Mucosa of stomach (tissue), 1 donor: ENCODE measurements around the gene SMC5.
"Not testable (repeated sequence)": the region's sequence is repeated elsewhere in the genome, so short reads cannot be mapped to it uniquely, and the experiment has no call there.

Source experiments
- H3K27me3 ChIP-seq: one replicate; pipeline ENCODE4 v1.7.0; 2013; ENCODE audit warnings: mild to moderate bottlenecking, low read length; ENCODE audit not compliant: control insufficient read depth, insufficient read depth
- H3K36me3 ChIP-seq: one replicate; pipeline ENCODE4 v1.7.0; 2013; ENCODE audit warnings: low read length; ENCODE audit not compliant: control insufficient read depth, insufficient read depth
- H3K4me1 ChIP-seq: one replicate; pipeline ENCODE4 v1.7.0; 2013; ENCODE audit warnings: mild to moderate bottlenecking, low read length; ENCODE audit not compliant: control insufficient read depth, insufficient read depth
- H3K4me3 ChIP-seq: one replicate; pipeline ENCODE4 v1.7.0; 2013; ENCODE audit warnings: low read length
- H3K9ac ChIP-seq: one replicate; pipeline ENCODE4 v1.7.0; 2013; ENCODE audit warnings: mild to moderate bottlenecking, low read length, moderate library complexity
- H3K9me3 ChIP-seq: one replicate; pipeline ENCODE4 v1.7.0; 2013; ENCODE audit warnings: mild to moderate bottlenecking, low read length, moderate library complexity; ENCODE audit not compliant: control insufficient read depth
- donor health status: Pancreatic carcinoma.

SMC5 gene

DNA sequence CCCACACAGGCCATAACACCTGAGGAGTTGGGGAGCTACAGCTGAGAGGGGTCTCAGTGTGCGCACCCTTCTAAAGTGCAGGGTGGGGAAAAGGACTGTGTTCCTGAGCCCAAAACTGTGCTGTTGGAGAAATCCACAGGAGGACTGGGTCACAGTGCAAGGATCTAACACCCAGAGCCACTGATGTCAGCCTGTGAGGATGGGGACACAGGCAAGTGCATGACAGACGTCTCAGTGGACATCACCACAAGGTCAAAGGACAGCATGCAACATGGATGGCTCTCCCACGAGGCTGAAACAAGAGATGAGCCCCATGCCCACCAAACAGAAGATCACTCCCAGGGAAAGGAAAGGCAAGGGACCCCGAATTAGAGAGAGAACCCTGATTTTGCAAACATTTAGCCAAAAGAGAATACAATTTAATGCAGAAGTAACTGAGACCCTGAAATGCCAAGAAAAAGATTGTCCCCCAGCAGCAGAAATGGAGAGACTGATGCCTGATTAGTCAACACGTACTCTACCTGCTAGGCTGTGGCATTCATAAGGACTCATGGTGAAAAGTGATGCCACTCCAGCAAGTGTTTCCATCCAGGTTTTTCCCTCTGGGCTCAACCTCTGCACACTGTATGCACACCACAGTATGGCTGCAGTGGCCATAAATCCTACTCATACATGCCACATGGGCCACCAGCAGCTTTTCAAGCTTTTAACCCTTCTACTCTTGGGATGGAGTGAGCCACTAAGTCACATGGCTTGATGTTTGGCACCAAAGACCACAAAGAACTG, 141.5 kb downstream of the SMC5 start:
- no peak overlapping the region for H3K9ac ChIP-seq
- H3K9me3 ChIP-seq: no peaks in the 10 kb centered on the region
- H3K36me3 ChIP-seq: no peaks in the 10 kb centered on the region
- H3K4me3 ChIP-seq: no peak overlapping the region
- H3K27me3 ChIP-seq: no peaks in the 10 kb centered on the region
- peaks cover 27% of the 10 kb centered on the region for H3K4me1 ChIP-seq

DNA sequence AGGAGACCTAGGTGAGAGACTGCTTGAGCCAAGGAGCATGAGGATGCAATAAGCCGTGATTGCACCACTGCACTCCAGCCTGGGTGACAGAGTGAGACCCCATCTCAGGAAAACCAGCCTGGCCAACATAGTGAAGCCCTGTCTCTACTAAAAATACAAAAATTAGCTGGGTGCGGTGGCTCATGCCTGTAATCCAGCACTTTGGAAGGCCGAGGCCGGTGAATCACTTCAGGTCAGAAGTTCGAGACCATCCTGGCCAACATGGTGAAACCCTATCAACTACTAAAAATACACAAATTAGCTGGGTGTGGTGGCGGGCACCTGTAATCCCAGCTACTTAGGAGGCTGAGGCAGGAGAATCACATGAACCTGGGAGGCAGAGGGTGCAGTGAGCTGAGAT, 142.5 kb downstream of the SMC5 start:
- not testable (repeated sequence) for H3K9ac ChIP-seq, H3K36me3 ChIP-seq, H3K9me3 ChIP-seq, H3K27me3 ChIP-seq, H3K4me3 ChIP-seq
- peaks cover 37% of the 10 kb centered on the region for H3K4me1 ChIP-seq

DNA sequence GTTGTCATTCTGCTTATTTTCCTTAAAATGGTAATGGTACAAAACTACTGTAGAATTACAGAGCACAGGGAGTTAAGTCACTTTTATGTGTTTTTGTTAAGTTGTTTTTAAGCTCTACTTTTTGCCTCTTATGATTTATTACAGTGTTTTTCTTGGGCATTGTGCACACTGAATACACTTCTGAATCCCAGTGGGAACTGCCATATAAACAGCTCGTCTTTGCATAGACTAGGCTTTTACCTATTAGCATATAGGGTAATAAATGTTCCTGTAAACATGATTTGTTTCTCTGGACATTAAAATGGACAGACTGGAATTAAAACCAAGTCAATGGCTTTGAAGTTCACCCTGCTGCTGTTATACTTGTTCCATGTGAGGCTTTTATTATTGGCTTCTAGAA, 143.4 kb downstream of the SMC5 start:
- Histone ChIP-seq H3K9ac (no peak overlapping the region), H3K36me3 (no peaks in the 10 kb centered on the region), H3K27me3 (no peaks in the 10 kb centered on the region), H3K9me3 (no peaks in the 10 kb centered on the region), H3K4me3 (no peak overlapping the region), H3K4me1 (peaks cover 44% of the 10 kb centered on the region)

DNA sequence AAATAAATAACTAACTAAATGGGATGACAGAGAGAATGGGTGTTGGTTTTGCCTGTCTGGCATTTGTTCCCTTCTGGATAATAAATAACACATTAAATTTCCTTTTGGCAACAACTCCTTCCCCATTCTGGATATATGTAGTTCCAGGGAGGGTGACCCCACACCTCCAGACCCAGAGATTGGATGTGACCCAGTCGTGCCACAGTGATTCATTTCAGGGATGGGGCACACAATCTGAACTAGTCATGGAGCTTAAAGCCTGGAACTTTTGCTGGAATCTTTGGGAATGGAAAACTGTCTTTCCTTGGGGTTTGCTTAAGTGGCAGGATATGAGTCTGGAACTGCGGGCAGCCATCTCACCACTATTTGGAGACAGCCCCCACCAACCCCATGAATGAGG, 144.4 kb downstream of the SMC5 start:
- Histone ChIP-seq H3K36me3 (no peaks in the 10 kb centered on the region), H3K4me1 (peaks cover 43% of the 10 kb centered on the region), H3K9me3 (no peaks in the 10 kb centered on the region), H3K9ac (no peak overlapping the region), H3K27me3 (no peaks in the 10 kb centered on the region), H3K4me3 (no peak overlapping the region)

DNA sequence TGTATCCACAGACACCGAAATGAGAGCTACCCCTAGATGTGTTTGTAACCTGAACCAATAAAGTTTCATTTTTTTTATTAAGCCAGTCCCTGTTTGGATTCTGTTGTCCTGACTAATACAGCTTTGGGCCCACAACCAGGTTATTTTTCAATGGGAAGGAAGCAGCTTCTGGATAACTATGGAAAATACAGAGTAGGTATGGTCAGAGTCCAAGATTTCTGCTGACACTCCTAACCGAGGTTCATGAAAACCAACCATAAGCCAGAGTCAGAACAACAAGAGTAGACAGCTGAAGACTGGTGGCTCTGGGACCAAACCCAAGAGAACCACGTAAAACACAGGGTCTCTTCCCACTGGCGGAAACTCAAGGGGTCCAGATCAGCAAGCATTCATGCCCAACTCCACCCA, 144.8 kb downstream of the SMC5 start:
- no peak overlapping the region for H3K9ac ChIP-seq
- H3K36me3 ChIP-seq: no peaks in the 10 kb centered on the region
- H3K4me1 ChIP-seq: peaks cover 42% of the 10 kb centered on the region
- no peaks in the 10 kb centered on the region for H3K9me3 ChIP-seq
- no peaks in the 10 kb centered on the region for H3K27me3 ChIP-seq
- no peak overlapping the region for H3K4me3 ChIP-seq

DNA sequence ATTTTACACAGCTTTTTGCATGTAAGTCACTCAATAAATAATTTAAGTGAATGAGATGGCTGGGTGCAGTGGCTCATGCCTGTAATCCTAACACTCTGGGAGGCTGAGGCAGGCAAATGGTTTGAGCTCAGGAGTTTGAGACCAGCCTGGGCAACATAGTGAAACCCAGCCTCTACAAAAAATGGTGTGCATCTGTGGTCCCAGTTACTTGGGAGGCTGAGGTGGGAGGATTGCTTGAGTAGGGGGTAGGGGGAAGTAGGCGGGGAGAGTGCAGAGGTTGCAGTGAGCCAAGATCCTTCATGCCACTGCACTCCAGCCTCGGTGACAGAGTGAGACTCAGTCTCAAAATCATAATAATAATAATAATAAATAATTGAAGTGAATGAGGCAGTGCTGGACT, 145.5 kb downstream of the SMC5 start:
- H3K36me3 ChIP-seq: no peaks in the 10 kb centered on the region
- no peaks in the 10 kb centered on the region for H3K9me3 ChIP-seq
- peaks cover 42% of the 10 kb centered on the region for H3K4me1 ChIP-seq
- no peak overlapping the region for H3K4me3 ChIP-seq
- no peaks in the 10 kb centered on the region for H3K27me3 ChIP-seq
- no peak overlapping the region for H3K9ac ChIP-seq
